Measurements from ENCODE around the gene SNU13. TPM values are rescaled to one million over a fixed set of nuclear protein-coding genes. Genes with fewer than 3 reads are reported as not detected.
A peak's percentile ranks its signal among the peaks of the same experiment; 100 is the strongest.
"Not testable (repeated sequence)": the region's sequence is repeated elsewhere in the genome, so short reads cannot be mapped to it uniquely, and the experiment has no call there.

Gene SNU13
- total RNA-seq, 1 donor from 2014 or later, result 137 TPM

- peak; percentile 82 for DNase-seq (ENCODE audit: low read depth)
Measured at GRCh38 chr22:41682033-41682807, 6.4 kb downstream of the SNU13 start.

GRCh38 chr22:41681616-41682015, 7.1 kb downstream of the SNU13 start:
- no peak for DNase-seq (ENCODE audit: low read depth)

GRCh38 chr22:41676134-41676533, 12.5 kb downstream of the SNU13 start:
- no peak for DNase-seq (ENCODE audit: low read depth)

DNA sequence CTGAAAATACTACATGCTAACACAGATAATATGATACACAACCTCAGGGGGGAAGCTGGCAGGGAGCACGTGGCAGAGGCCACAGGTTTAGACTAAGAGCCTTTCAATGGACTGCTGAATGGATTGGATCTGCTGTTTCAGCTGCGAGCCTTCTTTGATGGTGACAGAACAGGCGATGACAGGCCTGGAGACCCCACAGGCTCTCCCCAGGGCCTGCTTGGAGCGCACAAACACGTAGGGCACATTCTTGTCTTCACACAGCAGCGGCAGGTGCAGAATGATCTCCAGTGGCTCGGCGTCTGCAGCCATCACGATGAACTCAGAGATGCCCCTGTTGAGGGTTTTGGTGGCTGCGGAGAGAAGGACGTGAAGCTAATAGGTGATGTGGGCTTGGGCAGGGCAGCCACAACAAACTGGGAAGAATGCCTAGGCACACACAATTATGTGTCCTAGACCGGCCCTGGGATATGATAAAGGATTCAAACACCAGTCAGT, 13.8 kb downstream of the SNU13 start:
- peak; percentile 76 for DNase-seq (ENCODE audit: low read depth)

DNA sequence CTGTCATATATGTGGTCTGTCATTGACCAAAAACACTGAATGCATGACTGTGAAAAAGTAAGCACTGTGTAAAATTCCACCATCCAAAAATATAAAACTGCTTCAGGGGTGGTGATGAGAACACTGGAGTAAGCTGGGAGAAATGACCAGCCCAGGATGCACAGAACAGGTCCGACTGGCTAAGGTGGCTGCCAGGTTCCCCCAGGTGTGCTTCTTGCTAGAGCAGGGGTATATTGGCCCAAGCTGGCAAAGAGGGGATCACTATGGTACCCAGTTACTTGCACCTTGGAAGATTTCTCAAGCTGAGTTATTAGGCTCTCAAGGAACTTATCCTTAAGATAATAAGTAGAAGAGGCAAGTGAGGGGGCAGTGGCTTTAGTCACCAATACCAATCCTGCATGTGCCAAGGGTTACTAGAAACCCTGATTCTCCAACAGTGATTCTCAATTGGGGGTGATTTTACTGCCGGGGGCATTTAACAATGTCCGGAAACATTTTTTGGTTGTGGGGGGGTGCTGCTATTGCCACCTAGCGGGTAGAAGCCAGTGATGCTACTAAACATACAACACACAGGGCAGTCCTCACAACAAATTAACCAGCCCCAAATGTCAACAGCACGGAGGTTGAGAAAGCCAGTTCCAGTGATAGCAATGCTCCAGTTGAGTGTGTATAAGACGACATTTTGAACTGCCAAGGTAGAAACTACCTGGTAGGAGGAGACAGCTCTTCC, 15.7 kb downstream of the SNU13 start:
- no peak for DNase-seq (ENCODE audit: low read depth)

DNA sequence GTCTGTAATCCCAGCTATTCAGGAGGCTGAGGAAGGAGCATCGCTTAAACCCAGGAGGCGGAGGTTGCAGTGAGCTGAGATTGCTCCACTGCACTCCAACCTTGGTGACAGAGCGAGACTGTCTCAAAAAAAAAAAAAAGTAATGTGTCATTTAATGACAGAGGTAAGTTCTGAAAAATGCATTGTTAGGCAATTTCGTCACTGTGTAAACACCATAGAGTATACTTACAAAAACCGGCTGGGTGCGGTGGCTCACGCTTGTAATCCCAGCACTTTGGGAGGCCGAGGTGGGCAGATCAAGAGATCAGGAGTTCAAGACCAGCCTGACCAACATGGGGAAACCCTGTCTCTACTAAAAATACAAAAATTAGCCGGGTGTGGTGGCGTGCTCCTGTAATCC, 16.6 kb downstream of the SNU13 start:
- DNase-seq (ENCODE audit: low read depth), result not testable (repeated sequence)

- no peak for DNase-seq (ENCODE audit: low read depth)
Measured at GRCh38 chr22:41668971-41669911, 19.4 kb downstream of the SNU13 start.

DNA sequence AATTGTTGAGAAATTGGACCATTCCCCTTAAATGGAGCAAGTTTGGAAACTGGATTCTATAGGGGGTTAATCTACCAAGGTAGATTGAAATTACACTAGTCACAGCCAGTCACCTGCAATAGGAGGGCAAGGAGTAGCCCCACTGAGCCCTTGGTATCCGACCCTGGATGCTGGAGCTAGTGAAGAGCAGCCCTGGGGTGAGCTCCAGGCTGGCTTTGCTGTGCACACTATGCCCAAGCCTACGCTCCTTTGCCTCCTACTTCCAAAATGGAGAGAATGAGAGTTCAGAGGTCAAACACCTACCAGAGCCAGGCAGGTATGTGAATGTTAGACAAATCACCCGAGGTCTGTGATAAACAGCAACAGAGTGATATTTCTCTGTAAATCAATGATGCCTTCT, 23.7 kb downstream of the SNU13 start:
- no peak for DNase-seq (ENCODE audit: low read depth)

- no peak for DNase-seq (ENCODE audit: low read depth)
Measured at GRCh38 chr22:41664490-41664889, 24.2 kb downstream of the SNU13 start.

DNA sequence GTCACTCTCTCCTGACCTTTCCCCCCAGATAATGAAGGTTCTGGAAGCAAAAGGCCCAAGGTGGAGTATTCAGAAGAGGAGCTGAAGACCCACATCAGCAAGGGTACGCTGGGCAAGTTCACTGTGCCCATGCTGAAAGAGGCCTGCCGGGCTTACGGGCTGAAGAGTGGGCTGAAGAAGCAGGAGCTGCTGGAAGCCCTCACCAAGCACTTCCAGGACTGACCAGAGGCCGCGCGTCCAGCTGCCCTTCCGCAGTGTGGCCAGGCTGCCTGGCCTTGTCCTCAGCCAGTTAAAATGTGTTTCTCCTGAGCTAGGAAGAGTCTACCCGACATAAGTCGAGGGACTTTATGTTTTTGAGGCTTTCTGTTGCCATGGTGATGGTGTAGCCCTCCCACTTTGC, 25.1 kb downstream of the SNU13 start:
- not testable (repeated sequence) for DNase-seq (ENCODE audit: low read depth)

GRCh38 chr22:41661713-41662112, 27.0 kb downstream of the SNU13 start:
- no peak for DNase-seq (ENCODE audit: low read depth)

DNA sequence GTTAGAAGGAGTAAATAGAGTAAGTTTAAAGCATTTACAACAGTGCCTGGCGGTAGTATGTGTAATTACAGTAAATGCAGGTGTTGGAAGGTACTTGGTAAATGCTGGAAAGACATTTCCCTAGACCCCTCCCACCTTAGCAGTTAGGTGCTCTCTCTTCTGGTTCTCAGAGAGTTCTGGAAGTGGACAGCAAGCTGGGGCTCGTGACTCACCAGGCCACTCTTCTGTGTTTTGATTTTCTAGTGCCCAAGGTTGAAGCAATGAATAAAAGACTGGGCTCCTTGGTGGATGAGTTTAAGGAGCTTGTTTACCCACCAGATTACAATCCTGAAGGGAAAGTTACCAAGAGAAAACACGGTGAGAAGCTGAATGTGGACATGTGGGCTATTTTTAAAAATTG, 27.6 kb downstream of the SNU13 start:
- no peak for DNase-seq (ENCODE audit: low read depth)

DNA sequence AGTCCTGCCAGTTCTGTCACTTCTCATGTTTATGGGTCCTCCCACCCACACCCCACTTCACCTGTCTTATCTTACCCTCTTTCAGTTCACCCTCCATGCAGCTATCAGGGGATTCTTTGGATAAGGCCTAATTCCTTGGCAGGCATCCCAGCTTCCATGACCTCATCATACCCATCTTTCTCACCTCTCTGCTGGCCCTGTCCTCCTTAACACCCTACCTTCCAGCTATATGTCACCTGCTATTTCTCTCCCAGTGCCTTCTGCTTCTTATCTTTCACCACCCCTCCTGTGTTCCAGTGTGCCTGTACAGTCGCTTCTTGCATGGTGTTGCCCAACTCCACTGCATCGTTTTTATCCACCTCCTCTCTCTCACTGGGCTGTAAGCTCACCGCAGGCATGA, 28.3 kb downstream of the SNU13 start:
- no peak for DNase-seq (ENCODE audit: low read depth)

- DNase-seq (ENCODE audit: low read depth), result no peak
Measured at GRCh38 chr22:41659941-41660340, 28.7 kb downstream of the SNU13 start.

- no peak for DNase-seq (ENCODE audit: low read depth)
Measured at GRCh38 chr22:41658869-41659268, 29.8 kb downstream of the SNU13 start.

- no peak for DNase-seq (ENCODE audit: low read depth)
Measured at GRCh38 chr22:41657709-41658108, 31.0 kb downstream of the SNU13 start.

DNA sequence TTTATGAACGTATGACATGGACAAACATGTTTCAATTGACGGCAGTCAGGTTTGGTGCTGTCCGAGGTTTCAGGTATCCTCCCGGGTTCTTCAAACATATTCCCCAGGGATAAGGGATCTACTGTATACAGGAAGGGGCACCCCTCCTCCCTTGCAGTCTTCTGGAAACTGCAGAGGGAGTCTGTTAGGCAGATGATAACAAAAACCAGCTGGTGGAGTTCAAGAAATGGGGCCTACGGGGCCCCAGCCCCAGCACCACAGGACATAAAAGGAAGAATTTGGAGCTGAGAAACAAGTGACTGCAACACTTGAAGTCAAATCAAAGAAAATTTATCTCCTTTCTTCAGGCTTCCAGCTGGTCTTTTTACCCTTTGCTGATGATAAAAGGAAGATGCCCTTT, 32.1 kb downstream of the SNU13 start:
- DNase-seq (ENCODE audit: low read depth), result no peak

- no peak for DNase-seq (ENCODE audit: low read depth)
Measured at GRCh38 chr22:41654322-41654721, 34.3 kb downstream of the SNU13 start.

DNA sequence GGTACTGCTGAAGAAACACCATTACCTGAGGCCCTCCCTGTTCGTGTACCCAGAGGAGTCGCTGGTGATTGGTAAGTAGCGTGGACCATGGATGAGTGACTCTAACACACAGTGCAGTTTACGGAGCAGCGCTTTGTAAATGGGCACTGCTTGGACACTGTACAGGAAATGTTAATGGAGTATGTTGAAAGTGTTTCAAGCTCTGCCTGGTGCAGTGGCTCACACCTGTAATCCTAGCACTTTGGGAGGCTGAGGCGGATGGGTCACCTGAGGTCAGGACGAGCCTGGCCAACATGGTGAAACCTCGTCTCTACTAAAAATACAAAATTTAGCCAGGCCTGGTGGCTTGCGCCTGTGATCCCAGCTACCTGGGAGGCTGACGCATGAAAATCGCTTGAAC, 37.8 kb downstream of the SNU13 start:
- DNase-seq (ENCODE audit: low read depth), result no peak

DNA sequence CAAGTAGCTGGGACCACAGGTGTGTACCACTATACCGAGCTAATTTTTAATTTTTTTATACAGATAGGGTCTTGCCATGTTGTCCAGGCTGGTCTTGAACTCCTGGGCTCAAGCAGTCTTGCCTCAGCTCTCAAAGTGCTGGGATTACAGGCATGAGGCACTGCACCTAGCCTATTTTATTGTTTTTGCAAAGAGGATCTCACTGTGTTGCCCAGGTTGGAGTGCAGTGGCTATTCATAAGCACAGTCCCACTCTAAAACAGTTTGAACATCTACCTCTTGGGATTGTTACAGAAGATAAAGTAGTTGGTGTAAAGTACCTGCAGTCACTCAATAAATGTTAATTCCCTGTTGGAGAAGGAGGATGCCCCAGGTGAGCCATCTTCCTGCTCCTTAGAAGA, 38.4 kb downstream of the SNU13 start:
- DNase-seq (ENCODE audit: low read depth), result no peak

DNA sequence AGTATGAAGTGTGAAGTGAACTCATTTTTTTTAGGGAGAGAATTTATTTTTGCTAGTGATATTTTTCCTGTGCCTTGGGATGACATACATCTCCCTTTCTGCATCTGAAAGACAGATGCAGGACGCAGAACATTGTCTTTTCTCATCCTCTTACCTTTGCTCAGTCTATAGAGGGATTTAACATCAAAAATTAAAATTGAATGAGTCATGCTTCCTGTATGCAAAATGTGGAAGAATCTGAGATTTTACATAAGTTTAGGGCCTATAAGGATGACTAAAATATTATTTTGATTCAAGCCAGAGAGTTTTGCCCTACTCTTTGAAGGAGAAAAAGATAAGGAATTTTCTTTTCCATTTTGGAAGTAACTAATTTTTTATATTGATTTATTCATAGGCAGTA, 40.2 kb downstream of the SNU13 start:
- no peak for DNase-seq (ENCODE audit: low read depth)

- no peak for DNase-seq (ENCODE audit: low read depth)
Measured at GRCh38 chr22:41647771-41648170, 40.9 kb downstream of the SNU13 start.
